ENCODE measurements around the gene WDTC1. TPM values are rescaled to one million over a fixed set of nuclear protein-coding genes. Genes with fewer than 3 reads are reported as not detected.

The WDTC1 gene
- total RNA-seq, 1 experiment from 2014 or later = 20.9 TPM

DNA sequence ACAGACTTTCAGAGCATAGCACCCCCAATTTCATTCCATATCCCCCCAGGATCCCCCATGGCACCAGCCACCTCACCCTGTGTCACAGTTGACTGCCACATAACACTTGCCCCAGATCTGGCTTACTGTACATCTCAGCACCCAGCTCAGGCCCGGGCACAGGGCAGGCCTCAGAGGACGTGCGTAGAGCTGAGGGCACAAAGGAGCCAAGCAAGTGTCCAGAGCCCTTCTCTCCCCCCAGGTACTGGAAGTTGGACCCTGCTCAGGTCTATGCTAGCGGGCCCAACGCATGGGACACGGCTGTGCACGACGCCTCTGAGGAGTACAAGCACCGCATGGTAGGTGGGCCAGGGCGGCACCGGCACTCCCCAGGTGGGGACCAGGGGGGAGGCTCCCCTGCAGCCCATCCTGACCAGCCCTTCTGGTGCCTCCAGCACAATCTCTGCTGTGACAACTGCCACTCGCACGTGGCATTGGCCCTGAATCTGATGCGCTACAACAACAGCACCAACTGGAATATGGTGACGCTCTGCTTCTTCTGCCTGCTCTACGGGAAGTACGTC, 99.4 kb downstream of the WDTC1 start:
- no peaks in the 10 kb centered on the region for H3K9me3 ChIP-seq (ENCODE audit: low read depth, low read length, poor library complexity, severe bottlenecking)
- intact Hi-C loops (cut with micrococcal nuclease; ENCODE audit: unreplicated experiment) = no loop called here
- no peak overlapping the region for H3K27ac ChIP-seq (ENCODE audit: low read depth, low read length, poor library complexity, severe bottlenecking)
- ChIA-PET CTCF (interaction anchor here (0.6 to 0.9 kb wide), 2 partner anchors 22 to 270 kb away, joined by 3 read pairs; partner anchors contain the start of gene AHDC1), POLR2A (ENCODE audit: low non-redundant PET) (no interaction called here)
- TF ChIP-seq CTCF (conservative IDR thresholded peaks at IDR 0.05; ENCODE audit: low read depth, low read length) (no peak), EZH2 (IDR thresholded peaks at IDR 0.05; ENCODE audit: borderline replicate concordance, low read depth, low read length, poor library complexity, severe bottlenecking) (no peak)
- DNase-seq (ENCODE audit: low spot score) = no peak
- BruUV-seq (replicated peaks) = no TSS peak
- H3K4me3 ChIP-seq (ENCODE audit: low read depth, low read length, poor library complexity, severe bottlenecking) = no peak overlapping the region
- no peaks in the 10 kb centered on the region for H3K4me1 ChIP-seq (ENCODE audit: insufficient read depth, low read length, poor library complexity, severe bottlenecking)
- H3K36me3 ChIP-seq (ENCODE audit: insufficient read depth, low read length, poor library complexity, severe bottlenecking) = peaks cover 41% of the 10 kb centered on the region
- no peaks in the 10 kb centered on the region for H3K27me3 ChIP-seq (replicated peaks; ENCODE audit: insufficient read depth, low read depth, low read length, poor library complexity)

- Histone ChIP-seq H3K27ac (ENCODE audit: low read depth, low read length, poor library complexity, severe bottlenecking) (no peak overlapping the region), H3K4me3 (ENCODE audit: low read depth, low read length, poor library complexity, severe bottlenecking) (no peak overlapping the region), H3K36me3 (ENCODE audit: insufficient read depth, low read length, poor library complexity, severe bottlenecking) (peaks cover 38% of the 10 kb centered on the region), H3K9me3 (ENCODE audit: low read depth, low read length, poor library complexity, severe bottlenecking) (no peaks in the 10 kb centered on the region), H3K4me1 (ENCODE audit: insufficient read depth, low read length, poor library complexity, severe bottlenecking) (no peaks in the 10 kb centered on the region), H3K27me3 (replicated peaks; ENCODE audit: insufficient read depth, low read depth, low read length, poor library complexity) (no peaks in the 10 kb centered on the region)
- POLR2A ChIA-PET (ENCODE audit: low non-redundant PET) = no interaction called here
- TSS peak; percentile 21 for BruUV-seq (replicated peaks)
- no peak for DNase-seq (ENCODE audit: low spot score)
- TF ChIP-seq CTCF (conservative IDR thresholded peaks at IDR 0.05; ENCODE audit: low read depth, low read length) (no peak), EZH2 (IDR thresholded peaks at IDR 0.05; ENCODE audit: borderline replicate concordance, low read depth, low read length, poor library complexity, severe bottlenecking) (no peak)
- intact Hi-C loops (cut with micrococcal nuclease; ENCODE audit: unreplicated experiment) = no loop called here
- CTCF ChIA-PET = interaction anchor here (0.6 kb wide), 1 partner anchor 35 kb away, joined by 3 read pairs; no protein-coding TSS in a partner anchor
These were observed 101.3 kb downstream of the WDTC1 start for GRCh38 chr1:27335506-27336422.

DNA sequence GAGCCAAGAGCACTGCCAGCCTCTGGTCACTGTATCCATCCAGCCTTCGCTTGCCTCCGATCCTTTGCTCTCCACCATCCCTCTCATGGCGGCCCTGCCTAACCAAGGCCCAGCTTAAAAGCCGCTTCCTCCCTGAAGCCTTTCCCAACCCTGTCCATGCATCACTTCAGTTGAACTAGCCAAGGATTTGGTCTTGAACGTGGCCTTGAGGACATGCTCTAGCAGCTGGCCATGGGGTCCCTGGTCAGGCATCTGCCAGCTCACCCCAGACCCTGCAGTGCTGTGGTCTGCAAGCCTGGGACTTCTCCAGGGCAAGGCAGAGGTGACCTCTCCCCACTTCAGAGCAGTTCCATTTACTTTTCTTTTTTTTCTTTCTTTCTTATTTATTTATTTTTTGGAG, 102.3 kb downstream of the WDTC1 start:
- H3K4me1 ChIP-seq (ENCODE audit: insufficient read depth, low read length, poor library complexity, severe bottlenecking) = peaks cover 6% of the 10 kb centered on the region
- DNase-seq (ENCODE audit: low spot score) = no peak
- no peaks in the 10 kb centered on the region for H3K27me3 ChIP-seq (replicated peaks; ENCODE audit: insufficient read depth, low read depth, low read length, poor library complexity)
- H3K4me3 ChIP-seq (ENCODE audit: low read depth, low read length, poor library complexity, severe bottlenecking) = no peak overlapping the region
- ChIA-PET POLR2A (ENCODE audit: low non-redundant PET) (interaction anchor here (0.7 kb wide), 1 partner anchor 225 kb away, joined by 3 read pairs; no protein-coding TSS in a partner anchor), CTCF (no interaction called here)
- no peak for TF ChIP-seq CTCF (conservative IDR thresholded peaks at IDR 0.05; ENCODE audit: low read depth, low read length)
- TF ChIP-seq EZH2 (IDR thresholded peaks at IDR 0.05; ENCODE audit: borderline replicate concordance, low read depth, low read length, poor library complexity, severe bottlenecking) = no peak
- BruUV-seq (replicated peaks) = no TSS peak
- H3K36me3 ChIP-seq (ENCODE audit: insufficient read depth, low read length, poor library complexity, severe bottlenecking) = peaks cover 37% of the 10 kb centered on the region
- intact Hi-C loops (cut with micrococcal nuclease; ENCODE audit: unreplicated experiment) = no loop called here
- no peak overlapping the region for H3K27ac ChIP-seq (ENCODE audit: low read depth, low read length, poor library complexity, severe bottlenecking)
- no peaks in the 10 kb centered on the region for H3K9me3 ChIP-seq (ENCODE audit: low read depth, low read length, poor library complexity, severe bottlenecking)

Measured in A673 (cell line).